Endothelial cell of umbilical vein (primary cell): Measurements from ENCODE around the gene NXPE2.

Source experiments
- CTCF ChIP-seq, 2 donors: IDR thresholded peaks; 1 replicate in 1 of 2; 2 replicates in 1 of 2; pipeline ENCODE4 v1.5.1; 2011; ENCODE audit warnings: low read length in 2 of 2, mild to moderate bottlenecking in 2 of 2, moderate library complexity in 2 of 2, control low read depth in 1 of 2, inconsistent platforms in 1 of 2, low read depth in 1 of 2; ENCODE audit not compliant: insufficient read depth in 1 of 2; ENCODE audit errors: extremely low read depth in 1 of 2
- EZH2 ChIP-seq: IDR thresholded peaks from 2 replicates; pipeline ENCODE4 v1.6.1; 2012; ENCODE audit warnings: borderline replicate concordance, low read depth, mild to moderate bottlenecking, moderate library complexity, low read length, inconsistent platforms; ENCODE audit not compliant: severe bottlenecking
- FOS ChIP-seq: IDR thresholded peaks from 2 replicates; pipeline ENCODE4 v1.6.1; 2011; ENCODE audit warnings: mild to moderate bottlenecking, low read length, moderate library complexity, borderline replicate concordance; ENCODE audit not compliant: insufficient read depth
- GATA2 ChIP-seq: IDR thresholded peaks from 2 replicates; pipeline ENCODE4 v1.7.0; 2011; ENCODE audit warnings: low read depth, mild to moderate bottlenecking, moderate library complexity, mixed read lengths, low read length; ENCODE audit not compliant: insufficient read length, insufficient read depth
- JUN ChIP-seq: IDR thresholded peaks from 2 replicates; pipeline ENCODE4 v1.6.1; 2011; ENCODE audit warnings: borderline replicate concordance, low read depth; ENCODE audit not compliant: insufficient read length, insufficient read depth
- MAX ChIP-seq: IDR thresholded peaks from 2 replicates; pipeline ENCODE4 v1.6.1; 2011; ENCODE audit not compliant: insufficient read depth, insufficient read length
- MYC ChIP-seq: IDR thresholded peaks from one replicate; pipeline ENCODE4 v1.6.1; 2011; ENCODE audit warnings: mild to moderate bottlenecking, low read depth, low read length
- POLR2A ChIP-seq: IDR thresholded peaks from 2 replicates; pipeline ENCODE4 v1.6.1; 2012; ENCODE audit warnings: low read depth, mild to moderate bottlenecking, control low read depth, low read length
- POLR2AphosphoS5 ChIP-seq: IDR thresholded peaks from 2 replicates; pipeline ENCODE4 v1.6.1; 2012; ENCODE audit warnings: low read depth, mild to moderate bottlenecking, control low read depth, low read length, moderate library complexity; ENCODE audit not compliant: insufficient read depth

- TF ChIP-seq CTCF (IDR thresholded peaks at IDR 0.05; ENCODE audit: extremely low read depth in 1 of 2, insufficient read depth in 1 of 2, low read depth in 1 of 2, low read length in 2 of 2) (no peak), EZH2 (no peak), POLR2A (no peak), POLR2AphosphoS5 (no peak), FOS (no peak), MYC (no peak), MAX (no peak), JUN (no peak), GATA2 (no peak)
These were observed 10.2 kb upstream of the NXPE2 start for GRCh38 chr11:114668109-114668508.
